NCI-H1417 (cell line): ENCODE data around the gene CERS5.

ENCODE experiments used
- DNase-seq, 3 experiments: peaks; one replicate each; lab custom pipeline; 2025; lab: John Stamatoyannopoulos, UW

Gene CERS5, protein sequence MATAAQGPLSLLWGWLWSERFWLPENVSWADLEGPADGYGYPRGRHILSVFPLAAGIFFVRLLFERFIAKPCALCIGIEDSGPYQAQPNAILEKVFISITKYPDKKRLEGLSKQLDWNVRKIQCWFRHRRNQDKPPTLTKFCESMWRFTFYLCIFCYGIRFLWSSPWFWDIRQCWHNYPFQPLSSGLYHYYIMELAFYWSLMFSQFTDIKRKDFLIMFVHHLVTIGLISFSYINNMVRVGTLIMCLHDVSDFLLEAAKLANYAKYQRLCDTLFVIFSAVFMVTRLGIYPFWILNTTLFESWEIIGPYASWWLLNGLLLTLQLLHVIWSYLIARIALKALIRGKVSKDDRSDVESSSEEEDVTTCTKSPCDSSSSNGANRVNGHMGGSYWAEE

DNA sequence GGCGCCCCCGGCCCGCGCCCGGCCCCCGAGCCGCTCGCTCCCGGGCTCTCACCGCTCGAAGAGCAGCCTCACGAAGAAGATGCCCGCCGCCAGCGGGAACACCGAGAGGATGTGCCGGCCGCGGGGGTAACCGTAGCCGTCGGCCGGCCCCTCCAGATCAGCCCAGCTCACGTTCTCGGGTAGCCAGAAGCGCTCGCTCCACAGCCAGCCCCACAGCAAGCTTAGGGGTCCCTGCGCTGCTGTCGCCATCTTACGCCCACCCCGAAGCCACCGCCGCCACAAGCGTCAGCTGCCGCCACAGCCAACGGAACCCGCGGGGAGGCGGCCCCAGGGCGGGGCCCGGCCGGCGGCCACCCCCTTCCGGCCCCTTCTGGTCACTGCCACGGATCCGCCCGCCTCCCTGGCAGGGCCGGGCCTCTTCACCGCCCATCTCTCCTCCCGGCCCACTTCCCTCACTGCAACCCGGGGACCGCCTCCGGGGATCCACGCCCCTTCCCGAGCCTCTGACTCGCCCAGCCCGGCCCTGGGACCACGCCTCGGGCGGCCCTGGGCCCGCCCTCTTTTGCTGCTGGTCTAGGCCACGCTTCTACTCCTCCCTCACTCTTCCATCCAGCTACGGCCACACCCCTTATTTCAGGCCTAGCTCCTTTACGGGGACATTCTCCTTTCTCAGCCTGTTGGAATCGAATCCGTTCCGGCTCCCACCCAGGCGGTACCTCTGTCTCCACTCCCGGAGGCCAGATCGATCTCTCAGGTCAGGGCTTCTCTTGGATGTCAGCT is at the start of gene CERS5:
CERS5 (minus strand) TSS at position 321 of the 780 bp plus-strand sequence; CDS start at position 249, 72 bp downstream.
- peak; percentile 98 to 100 (median 99) for DNase-seq

DNA sequence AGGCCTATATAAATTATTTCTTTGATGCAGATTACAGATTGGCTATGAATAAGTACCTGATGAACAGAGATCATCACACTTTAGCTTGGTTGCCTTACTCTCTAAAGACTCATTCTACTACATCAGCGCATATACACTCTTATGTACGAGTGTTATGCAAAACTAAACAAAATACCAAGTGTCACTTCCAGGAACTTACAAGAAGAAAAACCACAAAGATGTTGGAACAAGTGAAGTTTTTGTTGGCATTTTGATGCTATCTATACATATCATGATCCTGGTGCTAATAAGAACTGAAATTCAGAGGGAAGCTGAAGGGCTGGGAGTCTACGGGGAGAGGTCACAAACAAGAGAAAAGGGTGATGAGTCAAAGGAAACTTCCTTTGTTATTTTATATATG is 47.9 kb upstream of the CERS5 start:
- DNase-seq, result no peak

DNA sequence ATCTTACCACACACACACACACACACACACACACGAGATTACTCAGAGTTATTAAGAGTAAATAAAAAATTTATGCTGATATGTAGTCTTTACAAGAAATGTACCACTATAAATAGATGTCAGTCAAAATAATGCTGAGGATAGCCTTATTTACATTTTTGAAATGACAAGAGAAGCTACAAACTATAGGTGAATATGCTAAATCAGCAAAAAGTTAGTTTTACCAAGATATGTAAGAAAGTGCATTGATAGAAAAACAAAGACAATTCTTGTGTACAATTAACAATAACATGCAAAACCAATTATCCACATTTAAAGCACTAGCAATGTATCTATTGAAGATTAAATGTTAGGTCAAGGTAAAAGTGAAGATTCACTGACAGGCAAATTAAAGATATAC is 46.8 kb upstream of the CERS5 start:
- DNase-seq, result no peak

DNA sequence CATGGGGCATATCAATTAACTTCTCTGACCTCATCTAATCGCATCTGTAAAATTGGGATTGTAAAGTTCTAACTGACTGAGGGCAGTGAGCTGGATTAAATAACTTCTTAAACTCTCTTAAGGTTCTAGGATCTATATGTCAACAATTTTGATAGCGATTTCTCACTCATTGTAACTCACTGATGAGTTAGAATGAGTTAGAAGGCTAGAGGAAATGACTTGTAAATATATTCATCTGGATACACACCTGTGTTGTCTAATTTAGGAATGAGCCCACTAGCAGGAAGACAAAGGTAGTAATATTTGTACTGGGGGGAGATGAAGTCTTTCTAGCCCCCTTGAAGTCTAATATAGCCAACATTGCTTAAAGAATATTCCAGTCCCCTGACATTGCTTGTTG is 46.3 kb upstream of the CERS5 start:
- DNase-seq, result no peak

DNA sequence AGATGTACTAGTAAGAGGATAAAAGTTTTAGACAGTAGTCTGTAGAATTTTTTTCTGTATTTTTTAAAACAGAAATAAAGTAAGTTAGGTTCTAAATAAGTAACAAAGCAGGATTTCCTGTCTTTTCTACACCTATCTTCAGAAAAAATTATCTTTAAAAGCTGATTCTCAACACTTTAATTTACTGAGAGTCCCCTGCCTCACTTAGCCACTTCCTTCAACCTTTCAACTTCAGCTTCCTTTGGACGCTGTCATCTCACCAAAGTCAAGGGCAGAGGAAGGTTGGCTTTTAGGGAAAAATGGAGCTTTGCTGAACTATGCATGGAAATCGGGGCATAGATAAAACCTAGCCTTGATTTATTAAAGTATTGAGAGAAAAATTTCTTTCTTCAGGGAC is 44.9 kb upstream of the CERS5 start:
- no peak for DNase-seq

DNA sequence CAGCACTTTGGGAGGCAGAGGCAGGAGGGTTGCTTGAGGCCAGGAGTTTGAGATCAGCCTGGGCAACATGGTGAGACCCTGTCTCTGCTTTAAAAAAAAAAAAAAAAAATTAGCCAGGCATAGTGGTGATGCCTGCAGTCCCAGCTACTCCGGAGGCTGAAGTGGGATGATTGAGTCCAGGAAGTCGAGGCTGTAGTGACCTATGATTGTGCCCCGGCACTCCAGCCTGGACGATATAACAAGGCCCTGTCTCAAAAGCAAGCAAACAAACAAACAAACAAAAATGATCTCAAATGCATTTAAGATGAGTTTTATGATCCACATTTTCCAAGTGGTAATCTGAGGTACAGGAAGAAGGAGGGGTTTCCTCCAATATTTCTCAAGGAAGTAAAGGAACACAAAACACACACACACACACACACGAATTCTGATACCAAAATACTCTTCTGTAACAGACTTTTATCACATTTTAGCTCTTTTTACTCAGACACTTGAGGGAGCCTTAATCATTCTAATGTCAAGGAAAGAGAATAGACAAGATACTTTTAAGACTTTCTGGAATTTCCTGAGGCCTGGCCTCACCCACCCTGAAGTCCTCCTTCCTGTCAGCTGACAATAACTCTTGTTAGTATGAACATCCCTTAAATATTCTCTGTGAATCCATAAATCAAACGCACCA is 44.4 kb upstream of the CERS5 start:
- DNase-seq, result no peak

DNA sequence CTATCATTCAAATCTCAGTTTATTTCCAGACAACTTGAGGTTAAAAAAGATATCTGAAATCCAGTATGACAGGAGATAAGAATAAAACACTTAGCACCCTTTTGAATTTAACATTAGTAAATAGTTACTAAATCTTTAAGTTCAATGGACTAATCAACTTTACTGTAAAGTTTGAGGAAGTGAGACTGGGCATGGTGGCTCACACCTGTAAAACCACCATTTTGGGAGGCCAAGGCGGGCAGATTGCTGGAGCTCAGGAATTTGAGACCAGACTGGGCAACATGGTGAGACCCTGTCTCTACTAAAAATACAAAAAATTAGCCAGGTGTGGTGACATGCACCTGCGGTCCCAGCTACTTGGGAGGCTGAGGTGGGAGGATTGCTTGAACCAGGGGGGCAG is 40.3 kb upstream of the CERS5 start:
- DNase-seq, result no peak

DNA sequence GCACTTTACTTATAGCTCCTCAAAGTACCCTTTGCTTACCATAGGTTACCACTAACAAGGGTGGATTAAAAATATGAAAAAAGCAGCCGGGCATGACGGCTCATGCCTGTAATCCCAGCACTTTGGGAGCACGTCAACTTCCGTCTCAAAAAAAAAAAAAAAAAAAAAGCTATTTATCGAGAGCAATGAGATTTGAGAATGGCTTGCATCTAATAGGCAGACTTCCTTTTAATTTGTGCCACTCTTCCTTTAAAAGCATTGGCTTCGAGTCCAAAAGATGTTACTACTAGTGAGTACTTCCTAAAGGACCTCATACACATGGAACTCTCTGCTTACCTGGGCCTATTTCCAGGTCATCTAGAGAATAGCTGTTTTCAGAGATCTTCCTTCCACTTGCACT is 38.5 kb upstream of the CERS5 start:
- no peak for DNase-seq

DNA sequence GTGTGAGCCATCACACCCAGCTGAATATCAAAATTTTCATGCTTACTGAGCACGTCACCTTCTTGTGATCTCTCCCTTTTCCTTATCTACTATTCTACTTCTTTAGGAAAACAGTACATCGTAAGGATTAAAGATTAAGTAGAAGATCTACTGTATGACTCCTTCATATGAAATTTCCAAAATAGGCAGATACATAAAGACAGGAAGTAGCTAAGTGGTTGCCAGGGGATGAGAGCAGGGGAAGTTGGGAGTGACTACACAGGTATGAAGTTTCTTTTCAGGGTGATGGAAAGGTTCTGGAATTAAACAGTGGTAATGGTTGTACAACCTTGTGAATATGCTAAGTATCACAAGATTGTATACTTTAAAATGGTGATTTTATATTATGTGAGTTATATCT is 36.5 kb upstream of the CERS5 start:
- no peak for DNase-seq

DNA sequence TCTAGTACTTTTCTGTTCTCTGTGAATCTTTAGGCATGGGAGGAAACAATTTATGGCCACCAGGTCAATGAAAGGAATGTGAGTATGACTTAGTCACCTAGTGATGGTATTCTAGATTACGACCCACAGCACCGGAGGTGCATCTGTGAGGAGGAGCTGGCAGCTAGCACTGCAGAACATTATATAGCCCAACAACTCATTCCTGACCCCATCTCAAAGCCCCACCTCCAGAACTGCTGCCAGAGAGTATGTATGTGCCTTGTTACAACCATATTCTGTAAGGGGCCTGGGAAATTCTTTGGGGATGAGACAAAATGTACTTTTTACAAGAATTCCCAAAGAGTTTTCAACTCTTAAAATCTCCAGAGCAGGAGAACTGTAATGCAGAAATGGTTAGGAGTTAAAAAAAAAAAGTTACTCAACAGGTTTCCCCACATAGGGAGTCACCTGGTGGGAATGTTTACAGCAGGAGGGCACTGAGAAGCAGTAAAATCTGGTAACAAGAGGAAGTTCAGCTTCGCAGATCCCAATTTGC is 34.9 kb upstream of the CERS5 start:
- peak in 2 of 3 experiments; percentile 38 to 80 for DNase-seq

DNA sequence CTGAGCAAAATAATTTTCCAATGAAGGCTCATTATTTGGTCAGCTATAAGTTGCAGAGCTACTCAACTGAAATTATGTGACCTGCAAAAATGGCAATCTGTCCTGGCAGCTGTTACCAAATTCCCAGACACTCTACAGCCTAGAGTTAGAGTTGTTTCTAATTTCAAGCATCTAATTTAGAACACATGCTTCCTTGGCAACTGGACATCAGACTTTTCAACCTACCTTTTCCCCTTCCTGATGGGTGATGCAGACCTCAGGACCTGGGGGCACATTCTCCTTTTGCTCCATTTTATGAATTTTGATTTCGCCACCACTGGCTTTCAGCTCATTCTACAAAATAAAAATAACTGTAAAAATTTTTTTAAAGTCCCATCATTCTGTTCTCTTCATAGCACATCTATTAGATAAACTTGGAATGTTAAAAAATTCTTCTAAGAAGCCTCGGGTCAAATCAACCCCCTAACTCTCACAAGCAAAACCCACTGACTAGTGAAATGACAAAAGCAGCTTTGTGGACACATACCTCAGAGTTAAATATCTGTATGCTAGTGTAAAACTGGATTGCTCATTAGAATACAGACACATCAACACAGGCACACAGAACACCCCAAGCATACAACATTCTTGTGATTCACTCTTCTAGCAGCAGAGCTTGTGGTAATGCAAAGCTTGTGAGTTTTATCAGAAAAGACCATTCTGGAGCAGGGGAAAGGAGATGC is 33.5 kb upstream of the CERS5 start:
- DNase-seq, result no peak

DNA sequence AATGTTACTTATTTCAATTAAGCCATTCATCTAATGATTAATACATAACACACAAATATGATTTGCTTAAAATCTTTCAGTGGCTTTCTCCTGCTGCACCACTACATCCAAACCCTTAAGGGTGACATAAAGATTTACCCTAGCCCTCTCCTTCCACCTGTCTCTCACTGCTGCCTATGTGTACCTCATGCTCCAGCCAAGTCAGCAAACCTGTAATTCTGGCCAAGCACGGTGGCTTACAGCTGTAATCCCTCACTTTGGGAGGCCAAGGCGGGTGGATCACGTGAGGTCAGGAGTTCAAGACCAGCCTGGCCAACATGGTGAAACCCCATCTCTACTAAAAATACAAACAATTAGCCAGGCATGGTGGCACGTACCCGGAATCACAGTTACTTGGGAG is 31.7 kb upstream of the CERS5 start:
- no peak for DNase-seq

DNA sequence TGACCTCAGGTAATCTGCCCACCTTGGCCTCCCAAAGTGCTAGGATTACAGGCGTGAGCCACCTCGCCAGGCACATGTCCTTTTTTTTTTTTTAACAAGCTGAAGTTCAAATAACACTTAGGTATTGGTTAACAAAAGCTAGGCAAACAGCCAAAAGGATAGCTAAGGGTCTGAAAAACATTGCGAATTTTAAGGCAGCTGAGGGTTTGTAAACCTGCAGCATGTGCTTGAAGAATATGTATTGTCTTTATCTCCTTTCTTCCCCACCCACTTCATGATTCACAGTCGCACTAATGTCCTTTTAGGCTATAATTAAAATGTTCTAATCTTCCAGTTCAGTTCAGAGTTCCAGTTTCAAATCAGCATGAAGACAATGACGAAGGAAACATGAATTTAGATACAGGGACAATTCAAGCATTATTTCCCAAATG is 30.1 kb upstream of the CERS5 start:
- DNase-seq, result peak in 2 of 3 experiments; percentile 19 to 48

DNA sequence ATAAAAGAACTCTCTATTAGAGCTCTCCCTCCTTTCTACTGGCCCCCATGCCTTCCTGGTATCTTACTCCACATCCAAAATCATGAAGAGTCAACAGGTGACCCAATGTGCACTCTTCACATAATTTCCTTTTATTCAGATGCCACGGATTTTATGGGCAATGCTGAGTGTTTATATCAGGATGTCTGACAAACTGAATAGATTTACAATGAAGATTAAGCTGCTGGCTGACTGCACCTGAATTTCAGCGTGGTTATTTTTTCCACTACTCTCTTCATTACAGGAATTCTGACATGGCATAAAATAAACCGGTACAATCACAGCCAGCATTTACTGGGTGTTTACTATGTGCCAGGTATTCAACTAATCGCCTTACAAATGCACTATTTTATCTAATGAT is 29.4 kb upstream of the CERS5 start:
- DNase-seq, result peak in 1 of 3 experiments; percentile 34

DNA sequence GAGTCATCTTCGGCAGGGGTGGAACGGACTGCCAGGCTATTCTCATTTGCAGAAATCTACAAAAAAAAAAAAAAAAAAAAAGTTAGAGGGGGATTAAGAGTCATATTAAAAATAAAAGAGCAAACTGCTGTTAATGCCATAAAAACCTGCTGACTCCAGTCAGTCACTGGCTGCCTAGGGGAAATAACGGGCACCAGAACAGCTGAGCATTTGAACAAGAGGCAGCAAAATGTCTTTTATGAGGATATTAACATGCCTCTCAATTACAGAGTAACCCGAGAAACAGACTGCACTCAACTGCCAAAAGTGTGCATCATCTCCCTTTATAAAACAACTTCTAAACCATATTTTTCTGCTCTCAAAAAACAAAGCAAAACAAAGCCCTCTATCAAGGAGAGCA is 28.7 kb upstream of the CERS5 start:
- DNase-seq, result peak in 1 of 3 experiments; percentile 52

DNA sequence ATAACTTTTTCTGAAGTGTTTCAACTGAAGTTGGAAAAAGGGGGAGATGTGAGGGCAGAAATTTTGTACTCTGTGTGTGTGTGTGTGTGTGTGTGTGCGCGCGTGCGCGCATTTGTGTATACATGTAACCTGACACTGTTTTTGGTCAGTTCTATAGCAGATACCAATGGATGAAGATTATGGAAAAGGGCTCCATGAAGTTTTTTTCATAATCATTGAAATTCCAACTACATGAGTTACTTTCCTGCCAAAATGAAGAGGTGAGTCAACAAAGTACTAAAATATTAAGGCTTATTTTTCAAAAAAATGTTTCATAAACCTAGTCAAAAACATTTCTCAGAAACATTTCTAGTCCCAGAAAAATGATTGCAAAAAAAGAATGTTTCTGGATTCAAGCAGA is 25.7 kb upstream of the CERS5 start:
- DNase-seq, result no peak

DNA sequence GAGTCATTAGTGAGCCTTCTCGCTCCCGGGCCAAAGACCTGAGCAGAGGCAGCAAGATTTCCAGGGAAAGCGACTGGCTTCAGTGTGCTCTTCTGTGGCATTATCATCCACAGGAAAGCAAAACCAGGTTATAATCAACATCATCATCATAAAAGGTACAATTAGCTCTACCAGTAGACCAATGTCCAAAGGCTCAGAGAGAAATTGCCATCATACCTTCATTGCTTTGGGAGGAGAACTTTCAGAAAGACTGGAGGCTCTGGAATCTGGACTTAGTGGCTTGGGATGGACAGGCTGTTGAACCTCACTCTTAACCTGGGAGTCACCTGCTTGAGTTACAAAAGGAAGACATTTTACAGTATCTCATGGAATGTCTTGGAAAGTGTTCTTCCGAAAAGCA is 25.1 kb upstream of the CERS5 start:
- DNase-seq, result no peak

DNA sequence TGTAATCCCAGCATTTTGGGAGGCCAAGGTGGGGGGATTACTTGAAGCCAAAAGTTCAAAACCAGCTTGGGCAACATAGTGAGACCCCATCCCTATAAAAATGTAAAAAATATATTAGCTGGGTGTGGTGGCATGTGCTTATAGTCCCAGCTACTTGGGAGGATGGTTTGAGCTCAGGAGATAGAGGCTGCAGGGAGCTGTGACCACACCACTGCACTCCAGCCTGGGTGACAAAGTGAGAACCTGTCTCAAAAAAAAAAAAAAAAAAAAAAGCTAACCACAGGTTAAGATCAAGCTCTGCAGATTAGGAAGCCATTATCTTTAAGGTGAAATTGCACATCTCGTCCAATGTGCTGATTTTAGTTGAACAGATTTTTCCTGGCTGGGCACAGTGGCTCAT is 23.7 kb upstream of the CERS5 start:
- DNase-seq, result no peak

DNA sequence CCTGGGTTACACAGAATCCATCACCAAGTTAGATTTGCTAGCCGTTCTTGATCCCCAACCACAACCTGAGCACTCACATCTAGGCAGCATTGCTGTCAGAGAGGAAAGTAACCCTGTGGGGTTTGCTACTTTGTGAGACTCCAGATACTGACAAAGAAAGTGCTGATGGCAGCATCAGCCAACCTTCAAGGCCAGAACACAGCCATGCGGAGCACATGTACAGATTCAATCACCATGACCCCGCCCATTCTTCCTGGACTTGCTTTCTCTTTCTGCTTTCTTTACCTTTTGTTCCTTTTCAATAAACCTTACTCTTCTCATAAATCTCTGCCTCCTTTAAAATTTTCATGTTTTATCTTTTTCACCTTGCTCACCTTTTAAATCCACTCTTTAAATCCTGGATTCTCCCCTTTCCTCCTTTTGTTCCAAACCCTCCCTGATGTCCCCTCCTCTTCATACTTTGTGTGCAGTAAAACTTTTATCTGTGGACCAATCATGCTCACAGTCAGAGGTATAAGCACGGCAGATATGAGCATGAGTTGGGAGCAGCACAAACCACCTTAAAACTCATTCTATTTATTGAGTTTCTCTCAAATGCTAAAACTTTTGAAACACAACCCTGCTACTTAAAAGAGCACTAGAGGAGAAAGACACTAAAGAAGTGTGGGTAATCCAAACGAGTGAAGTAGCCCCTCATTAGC is 21.9 kb upstream of the CERS5 start:
- DNase-seq, result no peak

DNA sequence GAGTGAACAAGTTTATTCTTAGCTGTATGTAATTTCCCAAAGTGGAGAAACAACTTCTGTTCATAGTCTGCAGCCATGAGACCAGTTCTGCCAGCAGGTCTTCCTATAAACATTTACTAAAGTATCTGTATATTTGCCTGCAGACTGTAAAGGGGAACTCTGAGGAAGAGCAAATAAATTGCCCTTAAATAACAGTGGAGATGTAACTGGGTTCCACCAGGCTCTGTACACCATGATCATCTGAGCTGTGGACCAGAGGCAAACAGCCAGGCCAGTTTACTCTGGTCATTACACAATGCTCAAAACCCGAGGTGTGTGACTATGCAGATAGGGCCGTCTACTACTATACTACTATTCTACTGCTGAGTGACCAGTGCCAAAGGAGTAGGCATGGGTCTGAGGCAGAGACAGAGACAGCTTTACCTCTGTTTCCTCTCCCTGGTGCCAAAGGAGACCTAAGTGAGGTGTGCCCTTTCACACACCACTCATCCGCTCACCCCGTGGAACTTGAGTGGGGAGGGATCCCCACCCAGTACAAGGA is 21.1 kb upstream of the CERS5 start:
- DNase-seq, result no peak
